H1 (cell line): ENCODE measurements around the gene WDR7. TPM values are rescaled to one million over a fixed set of nuclear protein-coding genes. Genes with fewer than 3 reads are reported as not detected.

Source experiments
- CTCF ChIA-PET: fragments of 300-600 bp; sonication (Branson Sonifier 250); formaldehyde crosslinking; loops from one replicate; lab custom pipeline; 2021; ENCODE audit not compliant: partially characterized antibody; lab: Charles Lee
- POLR2A ChIA-PET: fragments of 300-600 bp; sonication (Branson Sonifier 250); formaldehyde crosslinking; loops from one replicate; lab custom pipeline; 2021; ENCODE audit warnings: inconsistent platforms; ENCODE audit not compliant: partially characterized antibody; lab: Charles Lee
- DNase-seq, 2 experiments: peaks; one replicate each; pipeline versions ENCODE4 v3.0.0 to v3.0.0-alpha.2; 2010 to 2022; ENCODE audit warnings: low spot score in 2 of 2, low read depth in 1 of 2, mixed read lengths in 1 of 2
- FAIRE-seq: peaks from 2 replicates; lab custom pipeline; 2011; peaks lifted over from hg19 to GRCh38; lab: Jason Lieb, UNC
- H2AFZ ChIP-seq: 2 replicates; pipeline ENCODE4 v1.8.1; 2012; ENCODE audit warnings: low read length, inconsistent platforms
- H2AK5ac ChIP-seq: 2 replicates; pipeline ENCODE4 v1.6.1; 2013; ENCODE audit warnings: low read depth, low read length
- H2BK120ac ChIP-seq: replicated peaks from 2 replicates; pipeline ENCODE3; 2013; ENCODE audit warnings: low read depth, low read length, inconsistent platforms
- H2BK12ac ChIP-seq: 2 replicates; pipeline ENCODE4 v1.6.1; 2013; ENCODE audit warnings: low read depth, low read length
- H2BK15ac ChIP-seq: 2 replicates; pipeline ENCODE4 v1.6.1; 2013; ENCODE audit warnings: low read length
- H2BK20ac ChIP-seq: 2 replicates; pipeline ENCODE4 v1.6.1; 2013; ENCODE audit warnings: low read length
- H2BK5ac ChIP-seq: 2 replicates; pipeline ENCODE4 v1.6.1; 2013; ENCODE audit warnings: low read depth, low read length
- H3K14ac ChIP-seq: 2 replicates; pipeline ENCODE4 v1.6.1; 2013; ENCODE audit warnings: inconsistent platforms; ENCODE audit not compliant: insufficient read length
- H3K18ac ChIP-seq: 2 replicates; pipeline ENCODE4 v1.6.1; 2013; ENCODE audit warnings: low read length; ENCODE audit errors: extremely low read depth
- H3K23ac ChIP-seq: 2 replicates; pipeline ENCODE4 v1.6.1; 2013; ENCODE audit warnings: inconsistent platforms; ENCODE audit not compliant: insufficient read length
- H3K23me2 ChIP-seq: 2 replicates; pipeline ENCODE4 v1.6.1; 2013; ENCODE audit warnings: low read depth, low read length
- H3K27ac ChIP-seq: 2 replicates; pipeline ENCODE4 v1.6.1; 2011; ENCODE audit warnings: low read depth, low read length, inconsistent platforms
- H3K27me3 ChIP-seq, 4 experiments: replicated peaks in 1 of 4; 1 replicate in 1 of 4; 2 replicates in 3 of 4; pipeline versions ENCODE4 v1.6.1 to v1.8.1; 2011 to 2013; ENCODE audit warnings: low read length in 3 of 4, mild to moderate bottlenecking in 3 of 4, inconsistent platforms in 2 of 4, mixed read lengths in 2 of 4, moderate library complexity in 1 of 4; ENCODE audit not compliant: control insufficient read depth in 3 of 4, insufficient read depth in 3 of 4; ENCODE audit errors: extremely low read depth in 1 of 4
- H3K36me3 ChIP-seq, 4 experiments: 2 replicates each; pipeline versions ENCODE4 v1.6.1 to v1.8.1; 2011 to 2013; ENCODE audit warnings: mild to moderate bottlenecking in 4 of 4, low read length in 3 of 4, moderate library complexity in 2 of 4, control low read depth in 1 of 4, inconsistent platforms in 1 of 4; ENCODE audit not compliant: insufficient read depth in 4 of 4, control insufficient read depth in 2 of 4
- H3K4ac ChIP-seq: replicated peaks from 2 replicates; pipeline ENCODE3; 2013; ENCODE audit warnings: low read length, low read depth, mixed read lengths, inconsistent platforms; ENCODE audit not compliant: insufficient read length
- H3K4me1 ChIP-seq, 4 experiments: replicated peaks in 1 of 4; 1 replicate in 1 of 4; 2 replicates in 3 of 4; pipeline versions ENCODE4 v1.6.1 to v1.8.1; 2011 to 2013; ENCODE audit warnings: low read length in 3 of 4, inconsistent platforms in 2 of 4, mixed read lengths in 1 of 4; ENCODE audit not compliant: insufficient read depth in 4 of 4, control insufficient read depth in 3 of 4
- H3K4me2 ChIP-seq, 2 experiments: 2 replicates each; pipeline versions ENCODE4 v1.6.1 to v1.8.1; 2011 to 2013; ENCODE audit warnings: low read depth in 2 of 2, low read length in 2 of 2, control low read depth in 1 of 2, inconsistent platforms in 1 of 2, mild to moderate bottlenecking in 1 of 2; ENCODE audit not compliant: insufficient read depth in 1 of 2
- H3K4me3 ChIP-seq, 4 experiments: fragments of 200-600, 300-600 bp in 1 of 4; sonication (generic), shearing (Covaris generic), sonication (Bioruptor Twin) in 1 of 4; 2 replicates each; pipeline versions ENCODE4 v1.5.1 to v1.8.1; 2011 to 2016; ENCODE audit warnings: low read length in 4 of 4, low read depth in 3 of 4, control low read depth in 2 of 4, inconsistent platforms in 2 of 4, mild to moderate bottlenecking in 2 of 4, mixed read lengths in 1 of 4, moderate library complexity in 1 of 4; ENCODE audit not compliant: insufficient read depth in 2 of 4; ENCODE audit errors: extremely low read depth in 1 of 4
- H3K56ac ChIP-seq: replicated peaks from 2 replicates; pipeline ENCODE3; 2013; ENCODE audit warnings: low read depth, mild to moderate bottlenecking, mixed read lengths, low read length, inconsistent platforms; ENCODE audit not compliant: insufficient read length
- H3K79me1 ChIP-seq: 2 replicates; pipeline ENCODE4 v1.6.1; 2013; ENCODE audit warnings: low read depth, low read length, control low read depth
- H3K79me2 ChIP-seq, 2 experiments: 2 replicates each; pipeline versions ENCODE4 v1.6.1 to v1.8.1; 2012 to 2013; ENCODE audit warnings: low read length in 2 of 2, mild to moderate bottlenecking in 2 of 2, inconsistent platforms in 1 of 2; ENCODE audit not compliant: insufficient read depth in 2 of 2, control insufficient read depth in 1 of 2
- H3K9ac ChIP-seq, 4 experiments: replicated peaks in 1 of 4; 1 replicate in 1 of 4; 2 replicates in 3 of 4; pipeline versions ENCODE4 v1.6.1 to v1.8.1; 2011 to 2013; ENCODE audit warnings: low read depth in 3 of 4, low read length in 3 of 4, control low read depth in 2 of 4, mild to moderate bottlenecking in 2 of 4, moderate library complexity in 2 of 4, inconsistent platforms in 1 of 4; ENCODE audit errors: extremely low read depth in 1 of 4
- H3K9me3 ChIP-seq, 2 experiments: 2 replicates each; pipeline versions ENCODE4 v1.6.1 to v1.8.1; 2012 to 2013; ENCODE audit warnings: mild to moderate bottlenecking in 2 of 2, moderate library complexity in 2 of 2, control low read depth in 1 of 2, inconsistent platforms in 1 of 2, low read depth in 1 of 2, low read length in 1 of 2, mixed read lengths in 1 of 2; ENCODE audit not compliant: insufficient read depth in 2 of 2
- H4K20me1 ChIP-seq, 2 experiments: replicated peaks in 1 of 2; 2 replicates each; pipeline versions ENCODE3 to v1.8.1; 2011 to 2013; ENCODE audit warnings: inconsistent platforms in 2 of 2, low read length in 2 of 2, mild to moderate bottlenecking in 1 of 2; ENCODE audit not compliant: insufficient read depth in 2 of 2, control insufficient read depth in 1 of 2
- H4K5ac ChIP-seq: 2 replicates; pipeline ENCODE4 v1.6.1; 2013; ENCODE audit warnings: low read length, low read depth, mixed read lengths, inconsistent platforms; ENCODE audit not compliant: insufficient read length
- H4K8ac ChIP-seq: 2 replicates; pipeline ENCODE4 v1.8.0; 2013; ENCODE audit warnings: mild to moderate bottlenecking, moderate library complexity, low read length, inconsistent platforms; ENCODE audit not compliant: insufficient read depth; ENCODE audit errors: extremely low read depth
- H4K91ac ChIP-seq: replicated peaks from 2 replicates; pipeline ENCODE3; 2013; ENCODE audit warnings: low read length, mixed read lengths, inconsistent platforms; ENCODE audit not compliant: insufficient read length
- CBX5 ChIP-seq: fragments of 300-800, 300-1000 bp; sonication (generic); IDR thresholded peaks from 2 replicates; pipeline ENCODE4 v1.7.1; 2016; ENCODE audit warnings: antibody characterized with exemption, low read length, low read depth
- CREB1 ChIP-seq: IDR thresholded peaks from 2 replicates; pipeline ENCODE4 v1.6.1; 2012; ENCODE audit warnings: inconsistent platforms
- EP300 ChIP-seq, 2 experiments: IDR thresholded peaks; 1 replicate in 1 of 2; 2 replicates in 1 of 2; pipeline ENCODE4 v1.6.1; 2011 to 2012; ENCODE audit warnings: low read depth in 2 of 2, low read length in 2 of 2, mild to moderate bottlenecking in 2 of 2, borderline replicate concordance in 1 of 2, inconsistent platforms in 1 of 2, moderate library complexity in 1 of 2
- EZH2 ChIP-seq: fragments of 200-600 bp; sonication (generic); IDR thresholded peaks from 2 replicates; pipeline ENCODE4 v1.7.1; 2012; ENCODE audit warnings: low read depth, mild to moderate bottlenecking, moderate library complexity, low read length, inconsistent platforms; ENCODE audit not compliant: severe bottlenecking
- FOSL1 ChIP-seq: IDR thresholded peaks from 2 replicates; pipeline ENCODE4 v1.6.1; 2011; ENCODE audit warnings: mild to moderate bottlenecking, low read depth, low read length, moderate library complexity; ENCODE audit not compliant: insufficient read depth
- GTF2F1 ChIP-seq: IDR thresholded peaks from 2 replicates; pipeline ENCODE4 v1.6.1; 2012; ENCODE audit warnings: low read depth, low read length, improper control_type of control experiment, borderline replicate concordance
- KDM4A ChIP-seq: IDR thresholded peaks from one replicate; pipeline ENCODE4 v1.7.1; 2012; ENCODE audit warnings: low read depth, mild to moderate bottlenecking, moderate library complexity, low read length, inconsistent platforms; ENCODE audit not compliant: severe bottlenecking
- POLR2AphosphoS5 ChIP-seq: IDR thresholded peaks from 2 replicates; pipeline ENCODE4 v1.6.1; 2011; ENCODE audit warnings: low read depth, low read length
- SUZ12 ChIP-seq: fragments of 200-600 bp; sonication (generic); IDR thresholded peaks from 2 replicates; pipeline ENCODE4 v1.6.1; 2012; ENCODE audit warnings: mild to moderate bottlenecking, inconsistent platforms, low read length, moderate library complexity, mixed read lengths
- TAF7 ChIP-seq: optimal IDR thresholded peaks from 2 replicates; pipeline ENCODE3; 2011; ENCODE audit warnings: low read depth, mild to moderate bottlenecking, inconsistent platforms, low read length, moderate library complexity, borderline replicate concordance
- WGBS, 2 experiments: shearing (Covaris generic) in 1 of 2; methylation state at CpG; one replicate each; pipeline versions ENCODE4 v1.1.6 to v1.1.7; 2013 to 2015; ENCODE audit warnings: low lambda C conversion rate in 2 of 2, mixed read lengths in 2 of 2, inconsistent platforms in 1 of 2, low coverage in 1 of 2, missing lambda C conversion rate in 1 of 2; ENCODE audit not compliant: insufficient replicate concordance in 2 of 2, insufficient coverage in 1 of 2, insufficient read length in 1 of 2; ENCODE audit errors: extremely low coverage in 1 of 2, missing lambda C conversion rate in 1 of 2; 5-methylcytosine and 5-hydroxymethylcytosine counted together
- polyA plus RNA-seq, 7 experiments: library from polyadenylated mRNA; depleted of rRNA in 3 of 7; stranded (reverse) in 5 of 7; unstranded in 2 of 7; fragments of >200 nt in 5 of 7; fragments of 200-250 nt in 2 of 7; gene quantifications; 1 replicate in 5 of 7; 2 replicates in 1 of 7; 4 replicates in 1 of 7; pipeline versions ENCODE4 v1.2.1 to v1.2.3, GENCODE V29; 2011 to 2013; ENCODE audit warnings: missing spikeins in 2 of 7, mixed read lengths in 2 of 7
- total RNA-seq: library from RNA; stranded (reverse); fragmentation: NEBNext Ultra II Directional; extraction: Animal tissue kit (Norgen Biotek cat#: 25700); gene quantifications from 2 replicates; pipeline ENCODE4 v1.2.1, GENCODE V29; 2021

The WDR7 gene
- total and polyA plus RNA-seq, 2 of the 8 experiments (the other 6 are each of a cell fraction or from before 2014, with no cell fraction given), result 5.5 to 15.2 TPM

DNA sequence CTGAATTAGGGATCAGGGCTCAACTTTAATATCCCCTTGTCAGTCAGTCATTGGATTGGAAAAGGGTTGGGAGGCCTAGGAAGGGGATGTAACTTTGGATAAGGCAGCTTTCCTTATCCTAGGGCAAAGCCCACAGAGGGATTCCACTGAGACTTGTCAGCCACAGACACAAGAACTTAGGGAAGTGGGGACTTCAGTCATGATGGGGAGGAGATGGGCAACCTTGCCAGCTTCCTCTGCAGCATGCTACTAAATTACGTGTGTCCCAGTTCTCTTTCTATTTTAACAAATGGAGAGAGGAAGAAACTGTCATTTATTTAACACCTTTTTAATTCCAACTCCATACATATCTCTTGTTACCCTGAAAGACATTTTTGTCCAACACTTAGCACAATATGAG is 237.8 kb downstream of the WDR7 start:
- Histone ChIP-seq H2BK120ac (no peak overlapping the region), H3K14ac (no peak overlapping the region), H4K5ac (no peak overlapping the region), H4K20me1 (no peaks in the 10 kb centered on the region), H3K23me2 (no peaks in the 10 kb centered on the region), H3K36me3 (no peaks in the 10 kb centered on the region), H3K9me3 (no peaks in the 10 kb centered on the region), H3K27me3 (no peaks in the 10 kb centered on the region), H3K9ac (no peak overlapping the region), H3K27ac (no peak overlapping the region), H3K23ac (no peak overlapping the region), H3K4ac (no peak overlapping the region), H2BK20ac (no peak overlapping the region), H2BK15ac (no peak overlapping the region), H3K79me1 (no peaks in the 10 kb centered on the region), H4K91ac (no peak overlapping the region), H4K8ac (no peak overlapping the region), H3K4me3 (no peak overlapping the region), H2BK5ac (no peak overlapping the region), H3K56ac (no peak overlapping the region), H2AK5ac (no peak overlapping the region), H2BK12ac (no peak overlapping the region), H3K18ac (no peak overlapping the region), H3K4me2 (no peak overlapping the region), H3K4me1 (peaks cover 0 to 3% (median 0%) of the 10 kb centered on the region in 4 experiments; a peak in 1 of 7 replicates), H2AFZ (no peak overlapping the region), H3K79me2 (no peaks in the 10 kb centered on the region)
- DNase-seq (no peak), FAIRE-seq (no peak)
- WGBS, 2 experiments, result 89% methylated on average over 1 of the region's 1 CpG; no CpG with 5 or more reads in 1 of the 2 experiments
- ChIA-PET CTCF (no interaction called here), POLR2A (no interaction called here)
- TF ChIP-seq EP300 (IDR thresholded peaks at IDR 0.05; ENCODE audit: borderline replicate concordance in 1 of 2, low read depth in 2 of 2, low read length in 2 of 2) (no peak), EZH2 (no peak), FOSL1 (no peak), TAF7 (no peak), CREB1 (no peak), GTF2F1 (no peak), KDM4A (no peak), CBX5 (no peak), POLR2AphosphoS5 (no peak), SUZ12 (no peak)
